ENCODE results near the gene ZNF14. TPM values are rescaled to one million over a fixed set of nuclear protein-coding genes. Genes with fewer than 3 reads are reported as not detected.
"Not testable (repeated sequence)": the region's sequence is repeated elsewhere in the genome, so short reads cannot be mapped to it uniquely, and the experiment has no call there.

The ZNF14 gene
- total and polyA plus RNA-seq, 2 experiments from 2014 or later = 5.5 to 9.6 TPM

DNA sequence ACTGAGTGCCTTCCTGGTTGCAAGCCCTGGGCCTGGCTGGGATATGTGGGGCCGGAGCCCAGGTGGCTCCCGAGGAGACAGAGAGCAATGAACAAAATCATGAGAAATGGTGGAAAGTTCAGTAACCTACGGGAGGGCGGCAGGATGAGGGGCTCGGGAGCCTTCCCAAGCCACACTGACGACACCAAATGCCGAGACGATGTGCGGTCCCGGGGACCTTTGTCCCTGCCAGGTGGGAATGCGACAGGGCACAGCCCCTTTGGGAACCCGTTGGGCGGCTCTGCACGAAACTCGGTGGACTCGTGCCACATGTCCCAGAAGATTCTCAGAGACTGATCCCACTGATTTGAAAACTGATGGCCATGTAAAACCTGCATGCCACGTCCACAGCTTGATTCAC is 11.7 kb upstream of the ZNF14 start:
- H3K4me3 ChIP-seq = no peak overlapping the region
- H3K9me3 ChIP-seq (ENCODE audit: low read depth) = no peaks in the 10 kb centered on the region
- H3K27me3 ChIP-seq = no peaks in the 10 kb centered on the region
- no peak for DNase-seq (ENCODE audit: low read depth in 1 of 2, low spot score in 1 of 2)
- no peaks in the 10 kb centered on the region for H3K4me1 ChIP-seq (ENCODE audit: low read depth)
- TF ChIP-seq, protein P1, sequence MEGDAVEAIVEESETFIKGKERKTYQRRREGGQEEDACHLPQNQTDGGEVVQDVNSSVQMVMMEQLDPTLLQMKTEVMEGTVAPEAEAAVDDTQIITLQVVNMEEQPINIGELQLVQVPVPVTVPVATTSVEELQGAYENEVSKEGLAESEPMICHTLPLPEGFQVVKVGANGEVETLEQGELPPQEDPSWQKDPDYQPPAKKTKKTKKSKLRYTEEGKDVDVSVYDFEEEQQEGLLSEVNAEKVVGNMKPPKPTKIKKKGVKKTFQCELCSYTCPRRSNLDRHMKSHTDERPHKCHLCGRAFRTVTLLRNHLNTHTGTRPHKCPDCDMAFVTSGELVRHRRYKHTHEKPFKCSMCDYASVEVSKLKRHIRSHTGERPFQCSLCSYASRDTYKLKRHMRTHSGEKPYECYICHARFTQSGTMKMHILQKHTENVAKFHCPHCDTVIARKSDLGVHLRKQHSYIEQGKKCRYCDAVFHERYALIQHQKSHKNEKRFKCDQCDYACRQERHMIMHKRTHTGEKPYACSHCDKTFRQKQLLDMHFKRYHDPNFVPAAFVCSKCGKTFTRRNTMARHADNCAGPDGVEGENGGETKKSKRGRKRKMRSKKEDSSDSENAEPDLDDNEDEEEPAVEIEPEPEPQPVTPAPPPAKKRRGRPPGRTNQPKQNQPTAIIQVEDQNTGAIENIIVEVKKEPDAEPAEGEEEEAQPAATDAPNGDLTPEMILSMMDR (IDR thresholded peaks at IDR 0.05; ENCODE audit: low read depth, low read length) = no peak
- no peak overlapping the region for H3K27ac ChIP-seq
- no peaks in the 10 kb centered on the region for H3K36me3 ChIP-seq

DNA sequence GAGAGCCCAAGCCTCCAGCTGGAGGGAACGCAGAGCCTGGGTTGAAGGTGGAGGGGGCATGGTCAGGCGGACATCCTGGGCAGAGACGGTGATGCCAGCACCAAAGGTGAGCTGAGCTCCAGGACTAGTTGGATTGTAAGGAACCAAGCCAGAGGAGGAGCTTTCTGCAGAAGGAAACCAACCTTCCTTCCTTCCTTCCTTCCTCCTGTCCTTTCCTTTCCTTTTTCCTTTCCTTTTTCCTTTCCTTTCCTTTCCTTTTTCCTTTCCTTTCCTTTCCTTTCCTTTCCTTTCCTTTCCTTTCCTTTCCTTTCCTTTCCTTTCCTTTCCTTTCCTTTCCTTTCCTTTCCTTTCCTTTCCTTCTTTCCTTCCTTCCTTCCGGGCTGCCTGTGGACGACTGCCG is 11.0 kb upstream of the ZNF14 start:
- H3K27ac ChIP-seq; H3K36me3 ChIP-seq; H3K4me1 ChIP-seq (ENCODE audit: low read depth); H3K4me3 ChIP-seq; H3K9me3 ChIP-seq (ENCODE audit: low read depth); DNase-seq (ENCODE audit: low read depth in 1 of 2, low spot score in 1 of 2); H3K27me3 ChIP-seq: not testable (repeated sequence)

DNA sequence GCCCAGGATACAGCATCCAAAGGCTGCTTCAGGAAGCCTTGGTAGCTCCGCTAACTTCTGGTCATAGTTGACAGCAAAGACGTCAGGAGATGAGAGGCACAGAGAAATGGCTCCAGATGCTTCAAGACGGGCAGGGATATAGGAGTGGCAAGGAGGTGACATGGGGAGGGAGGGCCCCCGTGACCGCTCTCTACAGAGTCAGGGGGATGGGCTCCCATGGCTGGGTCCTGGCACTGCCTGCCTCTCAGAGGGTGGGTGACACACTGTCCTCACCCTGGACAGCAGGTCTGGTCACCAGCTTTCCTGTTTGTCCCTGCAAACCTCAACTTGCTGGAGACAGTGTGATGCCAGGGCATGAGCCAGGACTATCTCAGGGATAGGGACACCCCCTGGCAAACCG is 10.3 kb upstream of the ZNF14 start:
- no peaks in the 10 kb centered on the region for H3K4me1 ChIP-seq (ENCODE audit: low read depth)
- DNase-seq (ENCODE audit: low read depth in 1 of 2, low spot score in 1 of 2) = no peak
- TF ChIP-seq, protein P1 (IDR thresholded peaks at IDR 0.05; ENCODE audit: low read depth, low read length) = no peak
- no peaks in the 10 kb centered on the region for H3K36me3 ChIP-seq
- H3K27me3 ChIP-seq = no peaks in the 10 kb centered on the region
- no peak overlapping the region for H3K27ac ChIP-seq
- H3K9me3 ChIP-seq (ENCODE audit: low read depth) = no peaks in the 10 kb centered on the region
- no peak overlapping the region for H3K4me3 ChIP-seq

DNA sequence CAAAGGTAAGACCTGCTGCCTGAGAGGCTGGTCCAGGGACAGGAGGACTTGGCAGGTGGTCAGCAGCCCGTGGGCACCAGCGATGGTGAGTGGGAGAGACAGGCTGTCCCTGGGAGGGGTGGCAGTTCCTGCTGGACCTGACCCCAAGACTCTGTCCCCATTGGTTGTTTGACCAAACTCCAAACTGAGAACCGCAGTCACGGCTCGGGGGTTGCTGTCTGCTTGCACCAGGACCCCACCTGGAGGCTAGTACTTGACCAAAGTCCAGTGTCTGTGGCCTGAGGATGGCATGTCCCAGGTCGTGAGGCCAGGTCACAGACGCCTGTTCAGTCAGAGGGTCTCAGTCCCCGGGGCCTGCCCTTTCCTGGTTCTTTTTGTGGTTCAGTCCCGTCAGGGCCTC is 9.9 kb upstream of the ZNF14 start:
- no peaks in the 10 kb centered on the region for H3K9me3 ChIP-seq (ENCODE audit: low read depth)
- H3K27ac ChIP-seq = no peak overlapping the region
- TF ChIP-seq, protein P1 (IDR thresholded peaks at IDR 0.05; ENCODE audit: low read depth, low read length) = no peak
- no peak overlapping the region for H3K4me3 ChIP-seq
- H3K36me3 ChIP-seq = no peaks in the 10 kb centered on the region
- DNase-seq (ENCODE audit: low read depth in 1 of 2, low spot score in 1 of 2) = no peak
- no peaks in the 10 kb centered on the region for H3K4me1 ChIP-seq (ENCODE audit: low read depth)
- no peaks in the 10 kb centered on the region for H3K27me3 ChIP-seq

DNA sequence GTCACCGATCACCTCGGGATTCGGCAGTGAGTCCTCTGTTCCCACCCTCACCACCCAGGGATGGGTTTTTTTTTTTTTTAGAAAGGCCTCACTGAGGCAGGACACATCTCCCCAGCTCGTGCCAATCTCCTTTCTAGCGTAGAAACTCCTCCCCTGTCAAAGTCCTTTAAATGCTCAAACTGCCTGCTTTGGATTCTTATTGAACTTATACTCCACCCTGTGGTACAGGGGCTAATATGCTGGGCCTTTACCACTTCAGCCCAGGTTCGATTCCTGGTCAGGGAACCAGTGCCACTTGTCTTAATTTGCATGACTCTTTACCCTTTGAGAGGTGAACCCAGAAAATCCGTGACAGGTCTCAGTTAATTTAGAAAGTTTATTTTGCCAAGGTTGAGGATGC is 8.3 kb upstream of the ZNF14 start:
- TF ChIP-seq, protein P1 (IDR thresholded peaks at IDR 0.05; ENCODE audit: low read depth, low read length) = no peak
- no peaks in the 10 kb centered on the region for H3K27me3 ChIP-seq
- no peaks in the 10 kb centered on the region for H3K4me1 ChIP-seq (ENCODE audit: low read depth)
- no peaks in the 10 kb centered on the region for H3K9me3 ChIP-seq (ENCODE audit: low read depth)
- H3K27ac ChIP-seq = no peak overlapping the region
- no peaks in the 10 kb centered on the region for H3K36me3 ChIP-seq
- no peak for DNase-seq (ENCODE audit: low read depth in 1 of 2, low spot score in 1 of 2)
- H3K4me3 ChIP-seq = no peak overlapping the region

DNA sequence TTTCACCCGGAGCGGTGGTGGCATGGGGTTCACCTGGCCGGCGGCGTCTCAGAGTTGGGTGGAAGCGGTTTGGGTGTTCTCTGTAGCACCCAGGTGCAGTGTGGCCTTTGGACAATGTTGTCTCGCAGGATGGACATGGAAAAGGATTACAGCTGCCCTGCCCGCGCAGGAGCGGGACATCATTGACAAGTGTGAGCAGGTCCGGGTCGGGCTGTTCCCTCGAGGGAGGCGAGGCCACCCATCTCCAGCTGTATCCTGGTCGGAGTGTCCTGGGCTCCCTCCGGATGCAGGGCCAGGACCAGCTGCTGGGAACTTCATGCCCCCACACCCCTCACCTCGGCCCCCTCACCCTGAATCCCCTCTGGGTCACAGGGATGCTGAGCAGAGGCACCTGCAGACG is 7.8 kb upstream of the ZNF14 start:
- no peak overlapping the region for H3K4me3 ChIP-seq
- H3K9me3 ChIP-seq (ENCODE audit: low read depth) = no peaks in the 10 kb centered on the region
- TF ChIP-seq, protein P1 (IDR thresholded peaks at IDR 0.05; ENCODE audit: low read depth, low read length) = no peak
- no peaks in the 10 kb centered on the region for H3K4me1 ChIP-seq (ENCODE audit: low read depth)
- no peak for DNase-seq (ENCODE audit: low read depth in 1 of 2, low spot score in 1 of 2)
- no peaks in the 10 kb centered on the region for H3K27me3 ChIP-seq
- H3K36me3 ChIP-seq = no peaks in the 10 kb centered on the region
- no peak overlapping the region for H3K27ac ChIP-seq
